ENCODE results near the gene KCNC1. TPM values are rescaled to one million over a fixed set of nuclear protein-coding genes. Genes with fewer than 3 reads are reported as not detected.

The KCNC1 gene
- total RNA-seq, 2 donors from 2014 or later: not detected

- no peaks in the 10 kb centered on the region for H3K9me3 ChIP-seq
- H3K4me1 ChIP-seq: peaks cover 0 to 20% of the 10 kb centered on the region in 2 donors
- H3K27ac ChIP-seq: peak overlapping the region; percentile 69 to 76
- DNase-seq (ENCODE audit: low spot score): no peak
- TF ChIP-seq CTCF (IDR thresholded peaks at IDR 0.05): no peak
- no peak overlapping the region for H3K4me3 ChIP-seq
- no peaks in the 10 kb centered on the region for H3K36me3 ChIP-seq
- H3K27me3 ChIP-seq: no peaks in the 10 kb centered on the region
Measured at GRCh38 chr11:17798253-17798652, 63.7 kb downstream of the KCNC1 start.

- Histone ChIP-seq H3K27ac (peak overlapping the region; percentile 69 to 76), H3K4me3 (no peak overlapping the region), H3K36me3 (no peaks in the 10 kb centered on the region), H3K9me3 (no peaks in the 10 kb centered on the region), H3K4me1 (peaks cover 0 to 24% of the 10 kb centered on the region in 2 donors), H3K27me3 (no peaks in the 10 kb centered on the region)
- no peak for DNase-seq (ENCODE audit: low spot score)
- TF ChIP-seq CTCF (IDR thresholded peaks at IDR 0.05): no peak
Measured at GRCh38 chr11:17798716-17799115, 64.1 kb downstream of the KCNC1 start.

- Histone ChIP-seq H3K27ac (peak overlapping the region; percentile 69 to 76), H3K4me1 (peaks cover 0 to 25% of the 10 kb centered on the region in 2 donors), H3K4me3 (no peak overlapping the region), H3K36me3 (no peaks in the 10 kb centered on the region), H3K9me3 (no peaks in the 10 kb centered on the region), H3K27me3 (no peaks in the 10 kb centered on the region)
- DNase-seq (ENCODE audit: low spot score): no peak
- TF ChIP-seq CTCF (IDR thresholded peaks at IDR 0.05): no peak
Measured at GRCh38 chr11:17799147-17799546, 64.6 kb downstream of the KCNC1 start.

- no peaks in the 10 kb centered on the region for H3K27me3 ChIP-seq
- peaks cover 0 to 25% of the 10 kb centered on the region in 2 donors for H3K4me1 ChIP-seq
- DNase-seq (ENCODE audit: low spot score): no peak
- H3K9me3 ChIP-seq: no peaks in the 10 kb centered on the region
- no peak overlapping the region for H3K27ac ChIP-seq
- no peak overlapping the region for H3K4me3 ChIP-seq
- TF ChIP-seq CTCF (IDR thresholded peaks at IDR 0.05): no peak
- no peaks in the 10 kb centered on the region for H3K36me3 ChIP-seq
Measured at GRCh38 chr11:17801166-17801565, 66.6 kb downstream of the KCNC1 start.

- Histone ChIP-seq H3K27ac (no peak overlapping the region), H3K9me3 (no peaks in the 10 kb centered on the region), H3K27me3 (no peaks in the 10 kb centered on the region), H3K4me3 (no peak overlapping the region), H3K4me1 (peaks cover 0 to 34% of the 10 kb centered on the region in 2 donors), H3K36me3 (no peaks in the 10 kb centered on the region)
- TF ChIP-seq CTCF (IDR thresholded peaks at IDR 0.05): no peak
- no peak for DNase-seq (ENCODE audit: low spot score)
Measured at GRCh38 chr11:17802491-17802890, 67.9 kb downstream of the KCNC1 start.

- no peak for DNase-seq (ENCODE audit: low spot score)
- no peak for TF ChIP-seq CTCF (IDR thresholded peaks at IDR 0.05)
- H3K36me3 ChIP-seq: no peaks in the 10 kb centered on the region
- H3K9me3 ChIP-seq: no peaks in the 10 kb centered on the region
- H3K4me3 ChIP-seq: no peak overlapping the region
- H3K4me1 ChIP-seq: peaks cover 0 to 26% of the 10 kb centered on the region in 2 donors
- no peaks in the 10 kb centered on the region for H3K27me3 ChIP-seq
- H3K27ac ChIP-seq: no peak overlapping the region
Measured at GRCh38 chr11:17803754-17804334, 69.3 kb downstream of the KCNC1 start.
